D721Med (cell line): ENCODE results near the gene OSBPL10.

ENCODE experiments used
- DNase-seq: peaks from one replicate; pipeline ENCODE4 v3.0.0; 2011; ENCODE audit warnings: low spot score; ENCODE audit not compliant: insufficient read length
- FAIRE-seq: peaks from 2 replicates; lab custom pipeline; 2011; peaks lifted over from hg19 to GRCh38; lab: Jason Lieb, UNC
- CTCF ChIP-seq: IDR thresholded peaks from 2 replicates; pipeline ENCODE4 v1.5.1; 2012; ENCODE audit warnings: mild to moderate bottlenecking, control low read depth; ENCODE audit not compliant: insufficient read depth; ENCODE audit errors: missing control alignments

The OSBPL10 gene

DNA sequence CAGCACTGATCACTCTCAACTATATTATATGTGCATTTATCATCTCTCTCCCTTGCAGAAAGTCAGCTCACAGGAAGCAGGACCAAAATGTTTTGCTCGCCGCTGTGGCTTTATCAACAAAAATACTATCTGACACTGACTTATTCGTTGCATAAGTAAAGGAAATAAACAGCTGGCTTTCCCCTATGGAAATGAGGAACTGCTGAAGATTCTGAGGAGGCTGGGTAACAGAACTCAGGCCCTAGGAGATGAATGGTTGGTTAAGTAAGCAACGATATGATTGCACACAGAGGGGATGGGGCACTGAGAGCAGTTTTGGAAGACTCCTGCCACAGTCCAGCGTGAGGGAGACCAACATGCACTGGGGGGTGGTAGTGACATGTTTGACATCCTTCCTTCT, 267.2 kb downstream of the OSBPL10 start:
- no peak for FAIRE-seq
- no peak for TF ChIP-seq CTCF
- DNase-seq, result no peak

DNA sequence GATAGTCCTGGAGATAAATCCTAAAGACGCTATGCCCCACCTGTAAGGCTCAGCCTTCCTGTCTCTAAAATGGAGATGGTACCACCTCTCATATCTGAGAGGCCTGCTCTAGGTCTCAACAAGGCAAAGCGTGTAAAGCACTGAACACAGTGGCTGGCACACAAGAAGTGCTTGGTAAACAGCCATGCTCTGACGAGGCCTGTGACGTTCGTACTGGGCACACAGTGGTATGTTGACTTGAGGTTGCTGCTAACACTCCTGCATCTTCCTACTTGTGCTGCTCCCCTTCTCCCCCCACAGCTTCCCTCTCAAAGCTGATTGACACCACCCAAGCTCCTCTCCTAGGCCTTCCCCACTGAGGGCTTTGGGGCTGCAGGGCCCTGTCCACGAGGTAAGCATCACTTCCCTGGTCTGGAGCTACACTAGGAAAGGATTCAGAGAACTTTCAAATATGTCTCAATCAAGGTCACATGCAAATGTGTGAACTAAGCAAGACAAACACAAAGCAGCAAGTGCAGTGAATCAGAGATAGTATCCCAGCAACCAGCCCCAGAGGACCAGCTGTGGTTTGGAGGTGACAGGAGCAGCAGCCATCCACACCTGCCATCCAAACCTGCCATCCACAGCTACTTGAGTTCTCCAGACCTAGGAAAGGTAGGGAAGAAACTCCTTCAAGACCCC, 270.8 kb downstream of the OSBPL10 start:
- no peak for TF ChIP-seq CTCF
- DNase-seq (no peak), FAIRE-seq (no peak)

DNA sequence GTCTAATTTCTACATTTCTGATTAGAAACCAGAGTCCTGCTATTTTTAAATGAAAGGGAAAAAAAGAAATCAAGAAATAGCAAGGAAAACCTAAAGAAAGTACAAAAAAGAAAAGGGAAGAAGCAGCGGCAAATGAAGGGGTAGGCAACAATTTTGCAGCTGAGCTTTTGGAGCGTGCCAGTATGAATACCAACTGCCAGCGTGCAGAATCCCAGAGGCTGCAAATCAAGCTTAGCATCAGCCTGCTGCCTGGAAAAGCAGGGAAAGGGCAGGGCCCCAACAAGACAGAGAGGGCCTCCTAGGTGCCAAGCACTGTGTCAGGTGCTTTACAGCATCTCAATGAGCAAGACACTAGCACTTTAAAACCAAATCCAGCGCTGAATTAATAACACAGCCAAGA, 271.5 kb downstream of the OSBPL10 start:
- DNase-seq (no peak), FAIRE-seq (no peak)
- TF ChIP-seq CTCF, result no peak

- FAIRE-seq (no peak), DNase-seq (no peak)
- TF ChIP-seq CTCF, result no peak
Measured at GRCh38 chr3:31709005-31709404, 272.1 kb downstream of the OSBPL10 start.

DNA sequence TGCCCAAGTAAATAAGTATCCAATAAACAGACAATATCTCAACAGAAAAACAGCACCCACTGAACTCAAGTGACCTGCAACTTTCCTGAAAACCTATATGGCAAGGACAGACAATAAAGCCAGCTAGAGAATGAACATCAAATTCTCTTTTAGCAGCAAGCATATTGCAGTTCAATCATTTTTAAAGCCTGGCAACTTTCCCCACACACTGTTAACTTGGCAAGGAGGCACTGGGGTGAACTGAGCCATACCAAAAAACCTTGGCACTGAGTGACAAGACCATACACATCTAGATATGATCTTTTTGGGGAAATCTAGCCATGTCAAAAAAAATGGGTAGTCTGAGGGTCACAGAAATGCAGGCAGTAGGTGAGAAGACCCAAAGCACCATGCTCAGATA, 273.8 kb downstream of the OSBPL10 start:
- no peak for TF ChIP-seq CTCF
- no peak for FAIRE-seq
- no peak for DNase-seq

DNA sequence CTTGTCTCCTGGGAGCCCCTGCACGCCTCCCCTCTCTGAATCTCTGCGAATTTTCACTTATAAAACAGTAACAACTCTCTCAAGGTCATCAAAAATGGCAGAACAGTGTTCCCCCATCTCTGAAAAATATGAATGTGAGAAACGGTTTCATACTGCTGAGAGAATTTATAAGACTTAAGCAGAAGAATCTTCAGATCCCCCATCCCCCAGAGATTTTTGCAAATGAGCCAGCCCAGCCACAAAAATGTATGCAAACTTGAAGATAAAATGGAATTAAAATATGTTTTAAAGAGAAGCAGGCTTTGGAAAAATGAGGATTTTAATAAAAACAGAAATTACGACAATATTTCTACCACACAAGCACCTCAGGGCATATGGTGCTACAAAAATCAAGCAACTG, 275.3 kb downstream of the OSBPL10 start:
- no peak for TF ChIP-seq CTCF
- FAIRE-seq, result no peak
- no peak for DNase-seq

GRCh38 chr3:31704591-31705179, 276.4 kb downstream of the OSBPL10 start:
- TF ChIP-seq CTCF, result no peak
- no peak for DNase-seq
- FAIRE-seq, result no peak
